BLaER1 treated with 17β-estradiol and CSF1 and Interleukin-3, amounts not matched to agents 10 nM and 100 nM (cell line): ENCODE results near the gene NVL.

Experiments
- H3K27ac ChIP-seq, 11 experiments: shearing (Covaris generic); formaldehyde crosslinking; 2 replicates each; pipeline ENCODE4 v1.8.1; 2022
- H3K27me3 ChIP-seq, 11 experiments: shearing (Covaris generic); formaldehyde crosslinking; 2 replicates each; pipeline ENCODE4 v1.8.1; 2022
- H3K36me3 ChIP-seq, 11 experiments: shearing (Covaris generic); formaldehyde crosslinking; 2 replicates each; pipeline ENCODE4 v1.8.1; 2022
- H3K4me1 ChIP-seq, 10 experiments: shearing (Covaris generic); formaldehyde crosslinking; 2 replicates each; pipeline ENCODE4 v1.8.1; 2022
- H3K4me2 ChIP-seq, 11 experiments: shearing (Covaris generic); formaldehyde crosslinking; 2 replicates each; pipeline ENCODE4 v1.8.1; 2022
- H3K4me3 ChIP-seq, 10 experiments: shearing (Covaris generic); formaldehyde crosslinking; 2 replicates each; pipeline ENCODE4 v1.8.1; 2022
- H3K9ac ChIP-seq, 11 experiments: shearing (Covaris generic); formaldehyde crosslinking; 2 replicates each; pipeline ENCODE4 v1.8.1; 2022
- H3K9me3 ChIP-seq, 11 experiments: shearing (Covaris generic); formaldehyde crosslinking; replicated peaks in 1 of 11; 2 replicates each; pipeline ENCODE4 v1.8.1; 2022
- H4K20me1 ChIP-seq, 11 experiments: shearing (Covaris generic); formaldehyde crosslinking; 2 replicates each; pipeline ENCODE4 v1.8.1; 2022
- Cebpa-rat ChIP-seq, 11 experiments: shearing (Covaris generic); IDR thresholded peaks; 2 replicates each; pipeline ENCODE4 v1.8.1; 2022

Gene NVL

GRCh38 chr1:224301391-224301790, 28.6 kb downstream of the NVL start:
- H3K27ac ChIP-seq, result no peak overlapping the region; a peak in 1 of 22 replicates
- peaks cover 96 to 100% (median 99%) of the 10 kb centered on the region in 11 experiments for H3K36me3 ChIP-seq
- H3K4me3 ChIP-seq, result no peak overlapping the region
- H3K4me1 ChIP-seq, result peaks cover 0 to 10% (median 0%) of the 10 kb centered on the region in 10 experiments; a peak in 3 of 20 replicates
- no peaks in the 10 kb centered on the region for H3K27me3 ChIP-seq
- peaks cover 0 to 4% (median 0%) of the 10 kb centered on the region in 11 experiments; a peak in 3 of 22 replicates for H4K20me1 ChIP-seq
- no peak for TF ChIP-seq Cebpa-rat (IDR thresholded peaks at IDR 0.05)
- no peak overlapping the region; a peak in 1 of 22 replicates for H3K9ac ChIP-seq
- H3K9me3 ChIP-seq, result no peaks in the 10 kb centered on the region
- 0 out of 22 replicates have a peak overlapping the region, but pooled peaks of 2 of the 11 experiments have one; percentile 1 to 15 for H3K4me2 ChIP-seq

GRCh38 chr1:224300346-224300745, 29.6 kb downstream of the NVL start:
- Histone ChIP-seq H4K20me1 (peaks cover 0 to 4% (median 0%) of the 10 kb centered on the region in 11 experiments; a peak in 4 of 22 replicates), H3K4me3 (no peak overlapping the region), H3K9ac (no peak overlapping the region), H3K4me2 (no peak overlapping the region), H3K4me1 (peaks cover 0 to 10% (median 0%) of the 10 kb centered on the region in 10 experiments; a peak in 3 of 20 replicates), H3K36me3 (peaks cover 96 to 100% (median 99%) of the 10 kb centered on the region in 11 experiments), H3K27ac (no peak overlapping the region), H3K9me3 (no peaks in the 10 kb centered on the region), H3K27me3 (no peaks in the 10 kb centered on the region)
- no peak for TF ChIP-seq Cebpa-rat (IDR thresholded peaks at IDR 0.05)

- H3K4me3 ChIP-seq, result no peak overlapping the region
- no peaks in the 10 kb centered on the region for H3K9me3 ChIP-seq
- H3K36me3 ChIP-seq, result peaks cover 97 to 100% (median 99%) of the 10 kb centered on the region in 11 experiments
- no peak overlapping the region for H3K4me2 ChIP-seq
- H3K27me3 ChIP-seq, result no peaks in the 10 kb centered on the region
- no peak overlapping the region for H3K27ac ChIP-seq
- TF ChIP-seq Cebpa-rat (IDR thresholded peaks at IDR 0.05), result no peak
- H3K4me1 ChIP-seq, result peaks cover 0 to 10% (median 0%) of the 10 kb centered on the region in 10 experiments; a peak in 3 of 20 replicates
- peaks cover 0 to 4% (median 0%) of the 10 kb centered on the region in 11 experiments; a peak in 3 of 22 replicates for H4K20me1 ChIP-seq
- H3K9ac ChIP-seq, result no peak overlapping the region
These were observed 31.3 kb downstream of the NVL start for GRCh38 chr1:224298346-224299330.

GRCh38 chr1:224294775-224295174, 35.2 kb downstream of the NVL start:
- H3K4me1 ChIP-seq, result no peaks in the 10 kb centered on the region
- no peak overlapping the region for H3K4me3 ChIP-seq
- H3K4me2 ChIP-seq, result no peak overlapping the region
- H3K9me3 ChIP-seq, result no peaks in the 10 kb centered on the region
- no peak overlapping the region for H3K27ac ChIP-seq
- peaks cover 0 to 4% (median 0%) of the 10 kb centered on the region in 11 experiments; a peak in 3 of 22 replicates for H4K20me1 ChIP-seq
- H3K9ac ChIP-seq, result no peak overlapping the region
- peaks cover 89 to 100% (median 98%) of the 10 kb centered on the region in 11 experiments for H3K36me3 ChIP-seq
- H3K27me3 ChIP-seq, result no peaks in the 10 kb centered on the region
- TF ChIP-seq Cebpa-rat (IDR thresholded peaks at IDR 0.05), result no peak

- Histone ChIP-seq H3K4me2 (no peak overlapping the region), H3K9ac (no peak overlapping the region), H3K27ac (no peak overlapping the region), H3K27me3 (no peaks in the 10 kb centered on the region), H3K36me3 (peaks cover 86 to 100% (median 98%) of the 10 kb centered on the region in 11 experiments), H4K20me1 (no peaks in the 10 kb centered on the region; a peak in 1 of 22 replicates), H3K4me3 (no peak overlapping the region), H3K9me3 (no peaks in the 10 kb centered on the region), H3K4me1 (no peaks in the 10 kb centered on the region)
- TF ChIP-seq Cebpa-rat (IDR thresholded peaks at IDR 0.05), result no peak
These were observed 37.6 kb downstream of the NVL start for GRCh38 chr1:224292419-224292818.

- Histone ChIP-seq H3K9ac (no peak overlapping the region), H4K20me1 (no peaks in the 10 kb centered on the region), H3K4me3 (no peak overlapping the region), H3K36me3 (peaks cover 84 to 99% (median 95%) of the 10 kb centered on the region in 11 experiments), H3K4me2 (no peak overlapping the region), H3K27ac (no peak overlapping the region), H3K4me1 (no peaks in the 10 kb centered on the region), H3K9me3 (no peaks in the 10 kb centered on the region), H3K27me3 (no peaks in the 10 kb centered on the region)
- no peak for TF ChIP-seq Cebpa-rat (IDR thresholded peaks at IDR 0.05)
These were observed 40.6 kb downstream of the NVL start for GRCh38 chr1:224289396-224289795.

- no peaks in the 10 kb centered on the region for H3K27me3 ChIP-seq
- no peak for TF ChIP-seq Cebpa-rat (IDR thresholded peaks at IDR 0.05)
- no peaks in the 10 kb centered on the region for H3K4me1 ChIP-seq
- H3K9me3 ChIP-seq, result no peaks in the 10 kb centered on the region
- no peak overlapping the region for H3K4me2 ChIP-seq
- no peaks in the 10 kb centered on the region for H4K20me1 ChIP-seq
- peaks cover 84 to 99% (median 93%) of the 10 kb centered on the region in 11 experiments for H3K36me3 ChIP-seq
- H3K27ac ChIP-seq, result no peak overlapping the region
- H3K4me3 ChIP-seq, result no peak overlapping the region
- no peak overlapping the region for H3K9ac ChIP-seq
These were observed 42.3 kb downstream of the NVL start for GRCh38 chr1:224287714-224288113.

GRCh38 chr1:224282140-224282539, 47.8 kb downstream of the NVL start:
- Histone ChIP-seq H3K9me3 (no peaks in the 10 kb centered on the region), H3K9ac (no peak overlapping the region), H3K4me1 (no peaks in the 10 kb centered on the region), H3K27ac (no peak overlapping the region), H3K4me3 (no peak overlapping the region), H4K20me1 (0 out of 22 replicates have a peak, but pooled peaks cover 0 to under 1% (median 0%) of the 10 kb centered on the region in 11 experiments), H3K4me2 (no peak overlapping the region), H3K27me3 (no peaks in the 10 kb centered on the region), H3K36me3 (peaks cover 76 to 99% (median 91%) of the 10 kb centered on the region in 11 experiments)
- TF ChIP-seq Cebpa-rat (IDR thresholded peaks at IDR 0.05), result no peak

- no peaks in the 10 kb centered on the region for H3K9me3 ChIP-seq
- no peaks in the 10 kb centered on the region for H3K4me1 ChIP-seq
- no peak overlapping the region for H3K4me2 ChIP-seq
- 0 out of 22 replicates have a peak, but pooled peaks cover 0 to 5% (median 0%) of the 10 kb centered on the region in 11 experiments for H4K20me1 ChIP-seq
- no peak overlapping the region for H3K4me3 ChIP-seq
- H3K36me3 ChIP-seq, result peaks cover 55 to 89% (median 76%) of the 10 kb centered on the region in 11 experiments
- no peak overlapping the region for H3K9ac ChIP-seq
- no peak overlapping the region for H3K27ac ChIP-seq
- no peak for TF ChIP-seq Cebpa-rat (IDR thresholded peaks at IDR 0.05)
- no peaks in the 10 kb centered on the region for H3K27me3 ChIP-seq
These were observed 53.0 kb downstream of the NVL start for GRCh38 chr1:224276771-224277487.
